HG02852 (cell line): ENCODE data around the gene BATF3.
"Not testable (repeated sequence)": the region's sequence is repeated elsewhere in the genome, so short reads cannot be mapped to it uniquely, and the experiment has no call there.

ENCODE experiments used
- ATAC-seq: cut with Tn5 transposase; IDR thresholded peaks from one replicate; pipeline ENCODE4 v1.9.1; 2021; ENCODE audit warnings: mild to moderate bottlenecking, moderate library complexity; ENCODE audit not compliant: unreplicated experiment

The BATF3 gene

DNA sequence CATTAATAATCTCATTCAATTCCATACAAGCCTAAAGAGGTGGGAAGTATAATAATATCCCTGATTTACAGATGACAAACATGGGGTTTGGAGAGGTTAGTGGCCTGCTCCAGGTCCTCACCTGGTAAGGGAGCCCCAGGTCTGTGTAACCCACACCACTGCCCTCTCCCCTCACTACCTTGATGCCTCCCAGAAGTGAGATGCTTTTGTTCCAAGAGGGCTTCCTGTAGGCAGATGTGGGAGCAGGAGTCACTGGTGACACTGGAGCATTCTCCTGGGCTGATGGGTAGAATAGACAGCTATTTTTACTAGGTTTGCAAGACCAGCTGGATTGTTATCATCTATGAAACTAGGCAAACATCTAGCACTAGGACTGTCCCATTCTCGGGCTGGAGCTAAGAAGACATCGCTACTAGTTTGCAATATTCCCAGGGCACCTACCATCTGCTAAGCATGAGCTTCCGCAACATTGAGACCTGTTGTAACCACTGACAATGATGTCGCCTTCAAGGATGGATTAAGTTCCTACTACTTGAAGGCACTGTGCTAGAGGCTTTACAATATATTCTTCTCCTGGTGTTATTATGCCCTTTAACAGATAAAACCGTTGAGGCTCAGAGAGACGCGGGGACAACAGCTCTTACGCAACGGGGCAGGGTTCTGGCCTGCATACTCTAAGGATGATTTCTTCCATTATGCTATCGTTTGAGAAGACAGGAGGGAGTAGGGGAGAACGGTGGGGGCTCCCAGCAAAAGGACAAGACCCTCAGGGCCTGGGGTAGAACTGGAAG lies 35.0 kb downstream of the BATF3 start:
- ATAC-seq: no peak

DNA sequence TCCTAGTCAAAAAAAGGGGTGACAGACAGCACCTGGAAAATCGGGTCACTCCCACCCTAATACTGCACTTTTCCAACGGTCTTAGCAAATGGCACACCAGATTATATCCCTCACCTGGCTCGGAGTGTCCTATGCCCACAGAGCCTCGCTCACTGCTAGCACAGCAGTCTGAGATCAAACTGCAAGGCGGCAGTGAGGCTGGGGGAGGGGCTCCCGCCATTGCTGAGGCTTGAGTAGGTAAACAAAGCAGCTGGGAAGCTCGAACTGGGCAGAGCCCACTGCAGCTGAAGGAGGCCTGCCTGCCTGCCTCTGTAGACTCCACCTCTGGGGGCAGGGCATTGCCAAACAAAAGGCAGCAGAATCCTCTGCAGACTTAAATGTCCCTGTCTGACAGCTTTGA lies 41.4 kb downstream of the BATF3 start:
- ATAC-seq: not testable (repeated sequence)

DNA sequence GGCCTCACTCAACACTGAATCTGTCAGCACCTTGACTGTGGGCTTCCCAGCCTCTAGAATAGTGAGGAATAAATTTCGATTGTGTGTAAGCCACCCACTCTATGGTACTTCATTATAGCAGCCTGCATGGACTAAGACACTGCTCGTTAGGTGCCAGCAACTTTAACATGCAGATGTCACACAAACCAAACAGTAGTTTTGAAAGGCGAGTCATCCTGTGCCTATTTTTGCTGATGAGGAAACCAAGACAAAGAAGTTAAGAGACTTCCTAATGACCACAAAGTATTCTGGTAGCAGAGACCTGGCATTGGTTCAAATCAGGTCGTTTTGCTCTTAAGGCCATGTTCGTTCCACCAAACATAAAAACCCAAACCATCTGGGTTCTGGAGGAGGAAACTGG lies 42.9 kb downstream of the BATF3 start:
- ATAC-seq: no peak

DNA sequence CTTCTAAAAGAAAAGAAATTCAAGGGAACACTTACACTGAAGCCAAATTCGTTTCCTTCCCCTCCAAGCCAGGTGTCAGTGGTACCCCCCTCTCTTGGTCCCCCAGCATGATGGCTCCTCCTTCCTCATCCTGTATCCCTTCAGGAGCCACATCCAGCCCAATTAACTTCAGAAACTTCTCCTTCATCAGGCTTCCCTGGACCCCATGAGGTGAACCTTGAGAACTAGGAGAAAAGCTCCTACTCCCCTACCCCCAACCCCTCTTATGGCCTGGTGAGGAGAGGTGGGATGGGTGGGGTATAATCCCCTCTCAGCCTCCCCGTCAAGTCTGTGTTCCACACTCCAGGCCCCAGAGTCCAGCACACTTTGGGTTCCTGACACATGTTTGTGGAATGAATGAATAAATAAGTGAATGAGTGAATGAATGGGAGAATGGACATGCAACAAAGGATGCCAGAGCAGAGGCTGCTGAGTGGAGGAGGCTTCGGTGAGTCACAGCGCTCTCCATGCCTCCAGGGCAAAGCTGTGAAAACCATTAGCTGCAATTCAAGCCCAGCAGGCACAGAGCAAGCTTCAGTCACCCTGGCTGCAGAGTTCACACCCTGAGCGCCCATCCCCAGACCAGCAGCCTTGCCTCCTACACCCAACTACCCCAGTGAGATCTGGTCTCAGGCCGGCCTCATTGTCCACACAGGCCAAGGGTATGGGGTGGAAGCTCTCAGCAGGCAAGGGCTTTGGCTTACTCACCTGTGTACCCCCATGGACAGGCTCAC lies 43.8 kb downstream of the BATF3 start:
- ATAC-seq: no peak

DNA sequence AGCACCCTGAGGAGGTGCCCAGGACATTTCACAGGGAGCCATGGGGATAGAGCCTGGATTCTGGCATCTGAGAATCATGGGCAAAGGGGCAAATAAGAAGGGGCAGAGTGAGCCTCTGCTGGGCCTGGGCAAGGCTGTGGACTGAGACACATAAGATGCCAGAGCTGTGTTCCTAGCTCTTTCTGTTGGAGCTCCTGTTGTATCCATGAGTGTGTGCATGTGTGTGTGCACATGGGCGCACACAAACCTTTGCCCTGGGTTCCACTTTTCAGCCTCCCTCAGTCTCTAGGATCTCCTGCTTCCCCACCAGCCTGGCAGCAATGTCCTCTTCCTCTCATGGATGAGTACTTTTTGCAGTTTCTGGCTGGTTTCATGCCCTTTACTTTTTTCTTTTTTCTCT lies 47.0 kb downstream of the BATF3 start:
- ATAC-seq: no peak

DNA sequence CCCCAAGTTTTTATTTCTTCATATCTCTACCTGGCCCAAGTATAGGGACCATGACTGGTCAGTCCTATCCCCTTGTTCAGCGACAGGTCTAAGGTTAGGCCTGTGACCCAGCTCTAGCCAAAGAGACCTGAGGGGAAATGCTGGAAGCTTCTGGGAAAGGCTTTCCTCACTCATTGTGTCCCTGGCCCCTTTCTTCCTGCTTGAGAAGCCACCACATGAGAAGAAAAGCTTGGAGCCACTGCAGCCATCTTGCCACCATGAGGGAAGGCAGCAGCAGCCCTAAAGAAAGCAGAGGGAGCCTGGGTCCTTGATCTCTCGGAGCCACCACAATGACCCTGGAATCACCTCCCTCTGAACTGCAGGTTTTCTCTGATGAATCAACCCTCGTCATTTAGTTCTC lies 47.7 kb downstream of the BATF3 start:
- ATAC-seq: no peak

DNA sequence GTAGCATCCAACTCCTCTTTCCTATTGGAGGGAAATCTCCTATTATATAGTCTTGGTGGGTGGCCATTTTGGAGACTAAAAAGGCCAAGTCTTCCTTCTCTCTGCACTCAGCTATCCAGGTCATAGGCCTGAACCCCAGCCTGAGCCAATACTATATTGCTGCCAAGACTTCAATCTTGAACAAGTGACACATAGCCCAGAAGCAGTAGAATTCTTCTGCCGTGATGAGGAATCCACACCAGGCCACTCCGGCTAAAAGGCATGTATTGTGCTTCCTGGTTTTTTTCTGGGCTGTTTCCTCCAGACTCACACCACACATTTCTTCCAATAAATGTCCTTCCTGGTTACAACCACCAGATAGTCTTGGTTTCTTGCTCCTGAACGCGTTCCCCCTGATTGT lies 48.1 kb downstream of the BATF3 start:
- no peak for ATAC-seq

DNA sequence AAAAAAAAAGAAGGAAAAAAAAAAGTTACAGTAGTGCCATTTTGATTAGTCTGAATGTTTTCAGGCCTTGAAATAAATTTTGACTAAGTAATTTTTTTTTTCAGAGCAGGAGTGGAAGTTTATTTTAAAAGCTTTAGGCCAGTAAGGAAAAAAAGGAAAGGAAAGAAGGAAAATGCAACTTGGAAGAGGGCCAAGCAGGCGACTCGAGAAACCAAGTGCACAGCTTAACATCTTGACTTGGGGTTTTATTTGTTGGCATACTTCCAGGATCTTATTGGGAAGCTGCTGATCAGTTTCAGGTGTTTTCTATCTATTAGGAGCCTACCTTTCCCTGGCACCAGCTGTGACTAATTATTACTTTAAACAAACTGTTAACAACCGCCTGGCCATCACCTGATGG lies 49.4 kb downstream of the BATF3 start:
- no peak for ATAC-seq

DNA sequence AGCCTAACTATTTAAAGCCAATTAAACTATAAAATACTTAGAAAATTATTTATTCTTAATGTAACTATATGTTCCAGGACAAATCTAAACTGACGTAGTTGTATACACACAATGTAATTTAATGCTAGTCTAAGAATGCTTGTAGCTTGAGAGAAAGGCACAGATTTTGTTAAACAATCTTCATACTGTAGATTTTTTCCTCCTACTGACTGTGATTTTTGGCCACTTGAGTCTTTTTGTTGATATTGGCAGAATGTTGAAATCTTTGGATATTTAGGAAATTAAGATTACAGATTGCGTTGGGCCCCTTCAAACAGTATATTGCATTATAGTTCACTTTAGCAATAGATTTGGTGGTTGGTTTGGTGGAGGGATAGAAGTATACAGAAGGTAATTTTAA lies 50.6 kb downstream of the BATF3 start:
- no peak for ATAC-seq

DNA sequence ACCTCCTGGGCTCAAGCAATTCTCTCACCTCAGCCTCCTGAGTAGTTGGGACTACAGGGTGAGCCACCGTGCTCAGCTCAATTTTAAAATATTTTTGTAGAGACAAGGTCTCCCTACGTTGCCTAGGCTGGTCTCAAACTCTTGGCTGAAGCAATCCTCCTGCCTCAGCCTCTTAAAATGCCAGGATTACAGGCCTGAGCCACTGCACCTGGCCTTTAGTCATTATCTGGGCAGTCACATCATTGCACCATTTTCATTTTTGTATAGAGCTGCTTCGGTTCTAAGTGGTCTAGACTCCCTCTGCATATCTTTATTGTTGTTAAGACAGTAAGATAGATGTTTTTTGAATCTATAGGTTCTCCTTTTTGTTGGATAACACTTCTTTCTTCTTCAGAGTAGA lies 51.2 kb downstream of the BATF3 start:
- no peak for ATAC-seq

DNA sequence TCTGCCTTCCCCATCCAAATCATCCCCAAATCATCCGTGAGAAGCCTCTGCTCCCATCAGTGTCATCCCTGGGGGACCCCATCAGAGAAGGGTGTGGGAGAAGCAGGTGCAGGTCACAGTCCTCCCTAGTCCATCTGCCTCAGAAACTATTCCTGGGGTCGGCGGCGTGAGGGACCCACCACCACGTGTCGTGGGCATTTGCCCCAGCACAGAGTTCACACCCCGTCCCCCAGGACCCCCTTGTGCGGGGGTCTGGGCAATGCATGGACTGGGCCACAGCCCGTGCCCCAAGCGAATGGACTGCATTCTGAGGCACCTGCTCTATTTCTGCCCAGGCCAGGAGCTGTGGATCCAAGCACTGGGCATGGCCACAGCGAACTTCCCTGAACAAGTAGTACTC lies 52.6 kb downstream of the BATF3 start:
- no peak for ATAC-seq

DNA sequence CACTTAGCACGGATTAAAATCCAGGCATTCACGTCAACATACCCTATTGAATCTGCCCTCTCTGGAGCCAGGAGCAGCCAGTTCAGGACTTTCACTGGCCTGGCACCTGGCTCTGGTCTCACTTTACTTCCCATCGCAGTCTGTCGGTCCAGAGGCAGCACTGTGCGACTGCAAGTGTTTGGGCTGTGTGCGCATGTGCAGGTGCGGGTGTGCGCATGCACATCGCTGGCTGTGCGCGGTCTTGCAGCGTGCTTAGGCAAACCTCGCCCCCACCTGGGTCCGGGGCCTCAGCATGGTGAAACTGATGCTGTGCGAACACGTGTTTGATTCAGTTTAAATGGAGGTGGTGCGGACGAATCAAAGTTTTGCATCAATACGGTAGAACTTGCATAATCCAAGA lies 53.1 kb downstream of the BATF3 start:
- ATAC-seq: no peak

DNA sequence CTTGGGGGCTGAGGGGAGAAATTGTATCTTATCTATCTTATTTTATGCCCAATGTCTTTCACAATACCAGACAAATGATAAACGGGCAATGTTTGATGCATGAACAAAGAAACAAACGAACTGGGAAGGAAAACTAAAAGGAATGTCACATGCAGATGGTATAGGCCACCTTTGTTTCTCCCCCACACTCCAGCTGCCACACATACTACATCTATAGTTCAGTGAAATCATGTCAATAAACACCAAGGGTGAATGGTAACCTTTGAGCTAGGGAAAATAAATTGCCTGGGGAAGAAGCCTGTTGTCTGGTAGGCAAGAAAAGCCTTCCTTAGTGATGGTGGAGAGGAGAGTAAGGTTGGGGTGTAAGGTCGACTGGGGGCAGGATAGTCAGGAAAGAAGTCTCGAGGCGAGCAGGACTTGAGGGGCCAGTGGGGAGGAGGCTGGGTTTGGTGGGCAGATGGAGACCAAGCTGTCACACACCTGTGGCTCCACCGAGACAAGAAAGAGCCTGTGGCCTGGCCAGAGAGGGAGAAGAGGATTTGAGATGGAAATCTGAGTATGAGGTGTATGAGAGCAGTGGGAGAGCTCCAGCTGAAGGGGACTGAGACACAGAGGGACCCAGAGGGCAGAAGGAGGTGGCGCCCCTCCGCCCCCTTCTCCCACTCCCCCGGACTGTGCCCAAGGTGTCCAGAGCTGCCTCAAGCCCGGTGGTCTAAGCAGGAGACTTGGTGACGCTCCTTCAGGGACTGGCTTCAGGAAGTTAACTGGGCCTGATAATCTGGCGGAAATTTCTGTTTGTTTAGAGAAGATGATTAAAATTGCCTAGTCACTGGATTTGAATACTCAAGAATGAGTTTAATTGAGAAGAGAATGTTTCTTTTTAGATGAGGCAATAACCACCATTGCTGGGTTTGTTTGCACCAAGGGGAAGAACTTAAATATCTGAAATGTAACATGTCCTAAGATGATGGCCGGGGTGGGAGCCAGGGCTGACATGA lies 53.8 kb downstream of the BATF3 start:
- ATAC-seq: no peak

DNA sequence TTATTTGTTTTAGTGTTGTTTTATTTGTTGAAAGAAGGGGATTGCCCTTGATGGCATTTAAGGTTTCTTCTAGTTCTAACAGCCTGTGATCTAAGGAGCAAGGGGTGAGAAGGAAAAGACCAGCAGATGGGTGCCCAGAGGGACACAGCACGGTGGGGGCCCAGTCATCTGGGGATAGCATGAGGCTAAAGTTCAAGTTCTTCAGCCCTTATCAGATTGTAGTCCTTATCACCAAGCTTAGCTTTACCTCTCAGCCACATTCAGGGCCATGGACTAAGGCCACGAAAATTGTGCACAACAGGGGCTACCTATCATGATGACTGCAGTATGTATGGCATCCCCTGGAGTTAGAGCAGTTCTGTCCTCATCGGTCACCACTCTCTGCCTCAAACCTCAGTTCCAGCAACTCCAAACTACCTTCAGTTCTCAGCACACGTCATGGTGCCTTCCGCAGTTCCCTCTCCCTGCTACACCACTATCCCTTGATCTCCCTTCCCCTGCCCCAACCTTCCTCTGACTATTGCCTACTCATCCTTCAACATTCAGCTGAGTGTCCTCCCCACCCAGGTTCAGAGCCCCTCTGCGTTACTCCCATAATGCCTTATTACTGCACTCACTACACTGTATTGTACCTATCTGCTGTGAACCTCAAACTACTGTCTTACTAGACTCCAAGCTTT lies 54.6 kb downstream of the BATF3 start:
- ATAC-seq: no peak

DNA sequence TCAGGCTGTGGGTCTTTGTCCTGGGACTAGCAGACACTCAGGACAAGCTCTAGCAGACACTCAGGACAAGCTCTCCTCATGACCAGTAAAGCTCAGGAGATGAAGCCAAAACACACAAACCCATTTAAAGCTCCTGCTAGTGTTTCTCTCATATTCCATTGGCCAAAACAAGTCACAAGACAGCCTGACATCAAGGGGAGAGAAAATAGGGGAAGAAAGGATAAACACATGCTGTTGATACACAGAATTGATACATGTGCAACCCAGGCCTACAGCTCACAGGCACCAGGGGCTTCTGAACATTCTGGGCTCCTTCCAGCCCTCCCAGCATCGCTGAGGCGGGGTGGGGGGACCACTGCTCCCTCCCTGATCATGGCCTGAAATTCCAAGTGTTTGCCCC lies 55.8 kb downstream of the BATF3 start:
- no peak for ATAC-seq

DNA sequence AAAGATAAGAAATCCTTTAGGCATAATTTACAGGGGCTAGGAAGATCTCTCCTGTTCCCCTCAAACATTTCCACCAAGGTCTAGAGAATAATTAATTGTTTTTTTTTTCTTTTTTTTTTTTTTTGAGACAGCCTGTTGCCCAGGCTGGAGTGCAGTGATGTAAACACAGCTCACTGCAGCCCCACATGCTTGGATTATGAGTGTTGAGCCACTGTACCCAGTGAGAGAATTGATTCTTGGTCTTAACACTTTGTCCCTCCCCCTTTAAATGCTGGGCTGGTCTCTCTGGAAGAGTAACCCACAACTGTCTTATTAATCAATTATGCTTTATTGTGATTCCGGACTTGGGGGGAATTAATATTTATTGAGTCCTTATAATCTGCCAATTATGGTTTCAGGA lies 57.7 kb downstream of the BATF3 start:
- no peak for ATAC-seq

DNA sequence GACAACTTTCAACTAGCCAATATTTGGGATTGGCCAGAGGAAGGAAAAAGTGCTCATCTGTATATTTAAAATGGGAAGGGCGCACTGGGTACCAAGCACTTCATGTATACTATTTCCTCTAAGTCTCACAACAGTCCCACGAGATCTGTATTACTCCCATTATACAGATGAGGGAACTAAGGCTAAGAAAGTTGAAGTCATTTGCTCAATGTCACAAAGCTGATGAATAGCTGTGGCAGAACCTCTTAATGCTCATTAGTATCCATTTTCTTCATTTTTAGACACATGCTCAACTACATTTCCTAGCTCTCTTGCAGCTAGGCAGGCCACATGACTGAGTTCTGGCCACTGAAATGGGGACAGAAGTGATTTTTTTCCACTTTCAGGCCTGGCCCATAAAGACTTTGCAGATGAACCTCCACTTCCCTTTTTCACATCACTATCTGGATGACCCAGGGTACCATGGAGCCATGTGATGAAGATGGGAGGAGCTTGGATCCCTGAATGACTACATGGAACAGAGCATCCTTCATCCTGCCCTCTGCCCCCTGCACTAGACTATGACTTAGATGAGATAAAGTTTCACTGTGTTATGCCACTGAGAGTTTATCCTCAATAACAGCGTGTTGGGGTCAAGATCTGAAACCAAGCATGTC lies 59.3 kb downstream of the BATF3 start:
- no peak for ATAC-seq

DNA sequence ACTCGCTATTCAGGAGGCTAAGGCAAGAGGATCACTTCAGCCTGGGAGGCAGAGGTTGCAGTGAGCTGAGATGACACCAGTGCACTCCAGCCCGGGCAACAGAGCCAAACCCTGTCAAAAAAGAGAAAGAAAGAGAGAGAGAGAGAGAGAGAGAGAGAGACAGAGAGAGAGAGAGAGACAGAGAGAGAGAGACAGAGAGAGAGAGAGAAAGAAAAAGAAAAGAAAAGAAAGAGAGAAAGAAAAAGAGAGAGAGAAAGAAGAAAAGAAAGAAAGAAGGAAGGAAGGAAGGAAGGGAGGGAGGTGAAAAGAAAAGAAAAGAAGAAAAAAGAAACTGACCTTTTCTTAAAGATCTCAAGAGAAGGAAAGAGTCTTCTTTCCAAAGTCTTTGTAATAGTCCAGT lies 60.1 kb downstream of the BATF3 start:
- ATAC-seq: not testable (repeated sequence)

DNA sequence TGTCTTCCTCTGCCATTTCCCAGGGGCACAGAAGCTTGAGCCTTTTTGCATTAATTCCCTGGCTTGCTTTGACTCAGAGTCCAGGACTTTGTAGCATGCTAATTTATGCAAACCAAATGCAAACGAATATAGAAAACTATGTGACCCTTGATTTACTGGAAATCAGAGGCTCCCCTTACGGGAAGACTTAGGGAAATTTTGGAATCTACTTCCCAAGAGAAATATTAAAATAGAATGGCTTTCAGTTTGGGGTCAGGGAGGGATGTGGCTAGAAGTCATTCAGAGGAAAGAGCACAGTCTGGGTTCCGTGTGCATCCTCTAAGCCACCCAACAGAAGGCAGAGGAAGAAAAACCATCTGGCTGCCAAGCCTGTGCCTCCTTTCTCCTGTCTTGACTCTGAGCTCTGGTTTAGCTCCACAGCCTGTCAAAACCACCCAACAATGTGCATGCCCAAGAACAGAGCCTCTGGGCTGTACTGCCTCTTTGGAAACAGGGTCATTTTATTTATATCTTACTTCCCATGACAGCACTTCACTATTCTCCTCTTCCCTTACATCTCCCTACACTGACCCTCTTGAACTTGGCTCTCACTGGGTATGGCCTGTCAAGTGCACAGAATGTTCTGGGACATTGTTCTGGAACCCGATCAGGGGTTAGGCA lies 61.0 kb downstream of the BATF3 start:
- ATAC-seq: no peak

DNA sequence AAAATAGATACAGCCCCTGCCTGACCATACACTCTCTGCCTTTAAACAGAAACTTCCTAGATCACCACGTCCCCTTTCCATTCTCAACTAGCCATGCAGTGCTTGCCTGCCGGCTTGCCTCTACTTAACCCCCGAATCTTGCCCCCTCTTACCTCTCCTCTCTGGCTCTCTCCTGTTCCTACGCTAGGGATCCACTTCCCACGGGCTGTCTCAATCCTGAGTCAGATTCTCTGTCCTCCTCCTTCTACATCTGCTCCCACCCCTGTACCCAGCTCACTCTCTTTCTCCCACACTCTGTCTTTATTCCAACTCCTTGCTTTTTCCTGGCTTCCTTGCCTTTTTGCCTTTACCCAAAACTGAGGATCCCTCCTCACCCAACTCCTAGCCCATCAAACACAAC lies 61.7 kb downstream of the BATF3 start:
- no peak for ATAC-seq
